T-helper 22 cell (primary cell): ENCODE measurements around the gene NCOA5.
A peak's percentile ranks its signal among the peaks of the same experiment; 100 is the strongest.

Experiments used
- DNase-seq: peaks from one replicate; pipeline ENCODE4 v3.0.0-alpha.2; 2020; ENCODE audit warnings: low read depth

The NCOA5 gene

GRCh38 chr20:46089417-46090388 lies at the start of gene NCOA5:
Gene NCOA5 (minus strand): TSS chr20:46089962. CDS start chr20:46079424, 10,538 bp downstream.
- DNase-seq = peak; percentile 89

GRCh38 chr20:46139266-46139889 lies 49.6 kb upstream of the NCOA5 start:
- no peak for DNase-seq

GRCh38 chr20:46137816-46138215 lies 48.1 kb upstream of the NCOA5 start:
- no peak for DNase-seq

- DNase-seq = no peak
Observed at GRCh38 chr20:46135856-46136633, 46.3 kb upstream of the NCOA5 start.

- DNase-seq = no peak
Observed at GRCh38 chr20:46134716-46135115, 45.0 kb upstream of the NCOA5 start.

- DNase-seq = no peak
Observed at GRCh38 chr20:46133886-46134654, 44.3 kb upstream of the NCOA5 start.

GRCh38 chr20:46132705-46133120 lies 43.0 kb upstream of the NCOA5 start:
- peak; percentile 19 for DNase-seq

GRCh38 chr20:46131396-46131795 lies 41.6 kb upstream of the NCOA5 start:
- no peak for DNase-seq

- DNase-seq = no peak
Observed at GRCh38 chr20:46130534-46130933, 40.8 kb upstream of the NCOA5 start.

- no peak for DNase-seq
Observed at GRCh38 chr20:46129955-46130481, 40.3 kb upstream of the NCOA5 start.

- no peak for DNase-seq
Observed at GRCh38 chr20:46128310-46129151, 38.8 kb upstream of the NCOA5 start.

- DNase-seq = no peak
Observed at GRCh38 chr20:46127396-46128010, 37.7 kb upstream of the NCOA5 start.

GRCh38 chr20:46126440-46127056 lies 36.8 kb upstream of the NCOA5 start:
- no peak for DNase-seq

GRCh38 chr20:46123482-46124245 lies 33.9 kb upstream of the NCOA5 start:
- DNase-seq = no peak

- DNase-seq = no peak
Observed at GRCh38 chr20:46122516-46123481, 33.0 kb upstream of the NCOA5 start.

GRCh38 chr20:46122071-46122470 lies 32.3 kb upstream of the NCOA5 start:
- no peak for DNase-seq

GRCh38 chr20:46121184-46121930 lies 31.6 kb upstream of the NCOA5 start:
- DNase-seq = no peak
